Neuronal stem cell (in vitro differentiated cells): ENCODE results near the gene KRI1.

ENCODE experiments used
- DNase-seq: peaks from one replicate; pipeline ENCODE4 v3.0.0-alpha.2; 2013; ENCODE audit warnings: low spot score
- H2AFZ ChIP-seq: one replicate; pipeline ENCODE4 v1.6.1; 2013; ENCODE audit warnings: mild to moderate bottlenecking, low read length, inconsistent platforms
- H2AK5ac ChIP-seq: 2 replicates; pipeline ENCODE4 v1.6.1; 2013; ENCODE audit warnings: low read depth, mild to moderate bottlenecking, inconsistent platforms, low read length, moderate library complexity, mixed read lengths
- H2BK120ac ChIP-seq: 2 replicates; pipeline ENCODE4 v1.6.1; 2013; ENCODE audit warnings: low read depth, mild to moderate bottlenecking, inconsistent platforms, low read length, moderate library complexity, mixed read lengths
- H2BK12ac ChIP-seq: one replicate; pipeline ENCODE4 v1.6.1; 2013; ENCODE audit warnings: low read length, inconsistent platforms
- H2BK15ac ChIP-seq: 2 replicates; pipeline ENCODE4 v1.6.1; 2013; ENCODE audit warnings: mild to moderate bottlenecking, low read length, inconsistent platforms, mixed read lengths
- H2BK5ac ChIP-seq: one replicate; pipeline ENCODE4 v1.6.1; 2013; ENCODE audit warnings: inconsistent platforms, mild to moderate bottlenecking, low read length, moderate library complexity
- H3K14ac ChIP-seq: one replicate; pipeline ENCODE4 v1.6.1; 2013; ENCODE audit warnings: low read length, inconsistent platforms
- H3K18ac ChIP-seq: 2 replicates; pipeline ENCODE4 v1.6.1; 2013; ENCODE audit warnings: low read length, inconsistent platforms
- H3K23ac ChIP-seq: 2 replicates; pipeline ENCODE4 v1.6.1; 2013; ENCODE audit warnings: low read depth, mild to moderate bottlenecking, mixed read lengths, low read length, inconsistent platforms; ENCODE audit not compliant: poor library complexity
- H3K27ac ChIP-seq: replicated peaks from 3 replicates; pipeline ENCODE4 v1.5.1; 2013; ENCODE audit warnings: low read length, inconsistent platforms
- H3K27me3 ChIP-seq, 3 experiments: 2 replicates each; pipeline ENCODE4 v1.6.1; 2013; ENCODE audit warnings: low read length in 3 of 3, mild to moderate bottlenecking in 2 of 3, inconsistent platforms in 1 of 3, low read depth in 1 of 3, mixed read lengths in 1 of 3, moderate library complexity in 1 of 3; ENCODE audit not compliant: control insufficient read depth in 3 of 3, insufficient read depth in 3 of 3
- H3K36me3 ChIP-seq, 2 donors: replicated peaks in 1 of 2; 2 replicates each; pipeline ENCODE4 v1.6.1; 2013; ENCODE audit warnings: low read length in 2 of 2; ENCODE audit not compliant: control insufficient read depth in 2 of 2, insufficient read depth in 2 of 2
- H3K4ac ChIP-seq: 2 replicates; pipeline ENCODE4 v1.6.1; 2013; ENCODE audit warnings: inconsistent platforms, mild to moderate bottlenecking, low read length, moderate library complexity
- H3K4me1 ChIP-seq, 2 donors: 1 replicate in 1 of 2; 2 replicates in 1 of 2; pipeline ENCODE4 v1.6.1; 2013; ENCODE audit warnings: low read length in 2 of 2, low read depth in 1 of 2; ENCODE audit not compliant: control insufficient read depth in 2 of 2, insufficient read depth in 1 of 2
- H3K4me2 ChIP-seq: one replicate; pipeline ENCODE4 v1.6.1; 2013; ENCODE audit warnings: mild to moderate bottlenecking, low read length, inconsistent platforms; ENCODE audit not compliant: insufficient read depth, poor library complexity, severe bottlenecking
- H3K4me3 ChIP-seq, 2 donors: 2 replicates each; pipeline ENCODE4 v1.5.1; 2013; ENCODE audit warnings: low read length in 2 of 2, mild to moderate bottlenecking in 2 of 2, inconsistent platforms in 1 of 2, moderate library complexity in 1 of 2
- H3K79me1 ChIP-seq: one replicate; pipeline ENCODE4 v1.6.1; 2013; ENCODE audit warnings: low read depth, mild to moderate bottlenecking, inconsistent platforms, low read length, moderate library complexity
- H3K9ac ChIP-seq: one replicate; pipeline ENCODE4 v1.6.1; 2013; ENCODE audit warnings: mild to moderate bottlenecking, low read depth, low read length, inconsistent platforms; ENCODE audit not compliant: poor library complexity
- H3K9me3 ChIP-seq, 2 donors: replicated peaks in 1 of 2; 2 replicates each; pipeline versions ENCODE3 to v1.6.1; 2013; ENCODE audit warnings: low read length in 2 of 2, mild to moderate bottlenecking in 2 of 2, inconsistent platforms in 1 of 2, low read depth in 1 of 2, mixed read lengths in 1 of 2, moderate library complexity in 1 of 2; ENCODE audit not compliant: control insufficient read depth in 2 of 2, insufficient read depth in 1 of 2
- H4K8ac ChIP-seq: one replicate; pipeline ENCODE4 v1.6.1; 2013; ENCODE audit warnings: low read depth, mild to moderate bottlenecking, inconsistent platforms, low read length, moderate library complexity
- H4K91ac ChIP-seq: one replicate; pipeline ENCODE4 v1.6.1; 2013; ENCODE audit warnings: low read length, low read depth, mild to moderate bottlenecking, inconsistent platforms; ENCODE audit not compliant: poor library complexity
- WGBS, 2 donors: extraction: QIAGEN DNeasy Blood & Tissue Kit; methylation state at CpG; one replicate each; pipeline ENCODE4 v1.1.7; 2013; ENCODE audit warnings: missing lambda C conversion rate in 2 of 2, mixed read lengths in 1 of 2; ENCODE audit not compliant: insufficient read length in 2 of 2, insufficient replicate concordance in 1 of 2; ENCODE audit errors: extremely low coverage in 2 of 2; 5-methylcytosine and 5-hydroxymethylcytosine counted together

KRI1 gene

DNA sequence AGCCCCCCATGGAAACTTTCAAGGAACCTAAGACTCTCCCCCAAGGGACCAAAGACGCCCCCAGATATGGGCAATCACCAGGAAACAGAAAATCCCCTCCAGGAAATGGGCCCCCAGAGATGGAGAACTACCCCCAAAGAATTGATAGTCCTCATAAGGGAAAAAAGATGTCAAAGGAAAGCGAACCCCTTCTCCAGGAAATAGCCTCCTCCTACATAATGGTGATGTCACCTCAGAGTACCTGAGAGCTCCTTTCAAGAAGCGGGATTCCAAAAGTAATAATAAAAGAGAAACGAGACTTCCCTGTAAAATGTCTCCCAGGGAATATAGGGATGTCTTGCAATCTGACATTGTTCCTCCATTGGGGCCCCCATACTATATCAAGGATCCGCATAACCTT, 1.8 kb upstream of the KRI1 start:
- Histone ChIP-seq H3K18ac (no peak overlapping the region), H3K23ac (no peak overlapping the region), H2BK12ac (no peak overlapping the region), H2BK15ac (peak overlapping the region; percentile 93), H3K27ac (no peak overlapping the region), H3K9ac (no peak overlapping the region), H3K14ac (no peak overlapping the region), H2BK120ac (no peak overlapping the region), H4K91ac (no peak overlapping the region), H3K79me1 (peaks cover 5% of the 10 kb centered on the region), H3K27me3 (peaks cover 0 to 18% (median 4%) of the 10 kb centered on the region in 3 experiments), H3K9me3 (no peaks in the 10 kb centered on the region), H2AK5ac (peak overlapping the region; percentile 63), H3K4me2 (no peak overlapping the region), H3K4ac (no peak overlapping the region), H3K36me3 (peaks cover 2 to 8% of the 10 kb centered on the region in 2 donors), H3K4me1 (peaks cover 12 to 14% of the 10 kb centered on the region in 2 donors), H2AFZ (peak overlapping the region; percentile 93), H2BK5ac (no peak overlapping the region), H4K8ac (no peak overlapping the region), H3K4me3 (peak overlapping the region in 1 of 2 donors; percentile 85)
- DNase-seq: no peak
- no CpG with 5 or more reads among the region's 5 CpGs for WGBS, 2 donors

- Histone ChIP-seq H3K18ac (no peak overlapping the region), H2BK12ac (no peak overlapping the region), H4K91ac (no peak overlapping the region), H3K14ac (no peak overlapping the region), H3K4me2 (no peak overlapping the region), H2BK120ac (peak overlapping the region; percentile 89), H3K9me3 (no peaks in the 10 kb centered on the region), H2BK15ac (peak overlapping the region; percentile 93), H4K8ac (peak overlapping the region; percentile 65), H3K4ac (no peak overlapping the region), H3K79me1 (peaks cover 5% of the 10 kb centered on the region), H3K4me3 (peak overlapping the region in 1 of 2 donors; percentile 85), H2BK5ac (no peak overlapping the region), H3K36me3 (peaks cover 4 to 12% of the 10 kb centered on the region in 2 donors), H3K9ac (no peak overlapping the region), H3K27me3 (peaks cover 0 to 18% (median 4%) of the 10 kb centered on the region in 3 experiments), H3K4me1 (peaks cover 10 to 14% of the 10 kb centered on the region in 2 donors), H2AFZ (no peak overlapping the region), H2AK5ac (peak overlapping the region; percentile 90), H3K23ac (peak overlapping the region; percentile 29), H3K27ac (no peak overlapping the region)
- WGBS, 2 donors: no CpG with 5 or more reads among the region's 19 CpGs
- no peak for DNase-seq
Observed at GRCh38 chr19:10566658-10567410, 1.0 kb upstream of the KRI1 start.

- Histone ChIP-seq H3K9me3 (no peaks in the 10 kb centered on the region), H3K4ac (no peak overlapping the region), H4K91ac (no peak overlapping the region), H3K27ac (no peak overlapping the region), H2BK5ac (peak overlapping the region; percentile 39), H2AFZ (peak overlapping the region; percentile 94), H2BK120ac (no peak overlapping the region), H4K8ac (no peak overlapping the region), H3K4me2 (peak overlapping the region; percentile 63), H3K23ac (no peak overlapping the region), H2BK15ac (no peak overlapping the region), H3K27me3 (peaks cover 0 to 18% (median 4%) of the 10 kb centered on the region in 3 experiments), H2BK12ac (no peak overlapping the region), H3K36me3 (peaks cover 4 to 14% of the 10 kb centered on the region in 2 donors), H2AK5ac (no peak overlapping the region), H3K4me3 (peak overlapping the region; percentile 75 to 85), H3K4me1 (peaks cover 10 to 14% of the 10 kb centered on the region in 2 donors), H3K14ac (no peak overlapping the region), H3K9ac (no peak overlapping the region), H3K18ac (no peak overlapping the region), H3K79me1 (peaks cover 5% of the 10 kb centered on the region)
- no CpG with 5 or more reads among the region's 4 CpGs for WGBS, 2 donors
- no peak for DNase-seq
Observed at GRCh38 chr19:10566408-10566657, 523 bp upstream of the KRI1 start.

- peak overlapping the region; percentile 86 for H3K4me2 ChIP-seq
- no CpG with 5 or more reads among the region's 10 CpGs for WGBS, 2 donors
- no peak overlapping the region for H4K91ac ChIP-seq
- peak overlapping the region; percentile 98 for H3K9ac ChIP-seq
- H3K27me3 ChIP-seq: peaks cover 0 to 18% (median 4%) of the 10 kb centered on the region in 3 experiments
- H3K4me1 ChIP-seq: peaks cover 10 to 14% of the 10 kb centered on the region in 2 donors
- H2AK5ac ChIP-seq: peak overlapping the region; percentile 96
- no peak overlapping the region for H2BK120ac ChIP-seq
- peak overlapping the region; percentile 89 for H3K14ac ChIP-seq
- peak overlapping the region; percentile 85 to 94 for H3K4me3 ChIP-seq
- DNase-seq: peak; percentile 41
- no peak overlapping the region for H3K4ac ChIP-seq
- peak overlapping the region; percentile 87 for H3K27ac ChIP-seq
- H4K8ac ChIP-seq: no peak overlapping the region
- H2BK5ac ChIP-seq: peak overlapping the region; percentile 39
- H3K18ac ChIP-seq: peak overlapping the region; percentile 98
- peak overlapping the region; percentile 89 for H2BK15ac ChIP-seq
- H2AFZ ChIP-seq: peak overlapping the region; percentile 94
- peaks cover 7% of the 10 kb centered on the region for H3K79me1 ChIP-seq
- H2BK12ac ChIP-seq: no peak overlapping the region
- H3K36me3 ChIP-seq: peaks cover 14 to 27% of the 10 kb centered on the region in 2 donors
- H3K9me3 ChIP-seq: peaks cover 0 to 2% of the 10 kb centered on the region in 2 donors
- no peak overlapping the region for H3K23ac ChIP-seq
Observed at GRCh38 chr19:10565028-10565566, 713 bp downstream of the KRI1 start.
